Stimulated activated CD8-positive, alpha-beta memory T cell treated with anti-CD3 and anti-CD28 coated beads, Interleukin-15, amount 100 ng/mL, for 1 hour (primary cell): ENCODE results near the gene THRA.

Experiments
- DNase-seq: peaks from one replicate; pipeline ENCODE4 v3.0.0-alpha.2; 2020; ENCODE audit warnings: low read depth

THRA gene, protein sequence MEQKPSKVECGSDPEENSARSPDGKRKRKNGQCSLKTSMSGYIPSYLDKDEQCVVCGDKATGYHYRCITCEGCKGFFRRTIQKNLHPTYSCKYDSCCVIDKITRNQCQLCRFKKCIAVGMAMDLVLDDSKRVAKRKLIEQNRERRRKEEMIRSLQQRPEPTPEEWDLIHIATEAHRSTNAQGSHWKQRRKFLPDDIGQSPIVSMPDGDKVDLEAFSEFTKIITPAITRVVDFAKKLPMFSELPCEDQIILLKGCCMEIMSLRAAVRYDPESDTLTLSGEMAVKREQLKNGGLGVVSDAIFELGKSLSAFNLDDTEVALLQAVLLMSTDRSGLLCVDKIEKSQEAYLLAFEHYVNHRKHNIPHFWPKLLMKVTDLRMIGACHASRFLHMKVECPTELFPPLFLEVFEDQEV

DNA sequence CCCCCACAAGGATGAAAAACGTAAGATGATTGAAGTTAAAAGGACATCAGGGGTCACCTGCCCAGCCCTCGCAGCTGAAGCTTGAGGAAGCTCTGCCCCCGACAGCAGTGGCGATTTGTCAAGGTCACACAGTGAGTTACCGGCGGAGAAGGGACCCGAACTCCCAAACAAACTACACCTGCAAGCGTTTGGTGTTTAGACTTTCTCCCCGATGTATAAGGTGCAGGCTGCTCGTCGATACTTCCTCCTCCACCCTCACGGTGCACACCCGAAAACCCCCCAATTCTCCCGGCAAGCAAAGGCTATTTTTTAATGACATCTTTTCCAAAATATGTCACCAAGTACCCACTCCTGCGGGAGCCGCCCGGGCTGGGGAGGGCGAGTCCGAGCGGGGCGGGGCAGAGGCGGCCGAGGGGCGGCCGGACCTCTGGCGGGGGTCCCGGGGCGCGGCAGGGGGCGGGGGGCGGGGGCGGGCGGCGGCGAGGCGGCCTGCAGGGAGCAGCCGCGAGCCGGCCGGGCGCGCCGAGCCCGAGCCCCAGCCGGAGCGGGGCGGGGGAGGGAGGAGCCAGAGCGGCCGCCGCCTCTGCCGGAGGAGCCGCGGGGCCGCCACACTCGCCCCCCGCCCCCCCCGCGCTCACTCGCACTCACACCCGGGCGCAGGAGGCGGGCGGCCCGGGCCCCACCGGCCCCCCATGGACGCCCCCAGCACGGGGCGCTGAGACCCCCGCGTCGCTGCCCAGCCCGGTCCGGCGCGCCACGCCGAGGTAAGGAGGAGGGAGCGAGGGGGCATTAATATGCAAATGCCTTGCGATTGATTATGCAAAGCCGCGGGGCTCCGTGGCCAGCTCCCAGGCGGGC, at the start of gene THRA:
THRA (plus strand) TSS at position 637 of the 858 bp plus-strand sequence. CDS start 11,524 bp downstream, outside the sequence.
- no peak for DNase-seq

DNA sequence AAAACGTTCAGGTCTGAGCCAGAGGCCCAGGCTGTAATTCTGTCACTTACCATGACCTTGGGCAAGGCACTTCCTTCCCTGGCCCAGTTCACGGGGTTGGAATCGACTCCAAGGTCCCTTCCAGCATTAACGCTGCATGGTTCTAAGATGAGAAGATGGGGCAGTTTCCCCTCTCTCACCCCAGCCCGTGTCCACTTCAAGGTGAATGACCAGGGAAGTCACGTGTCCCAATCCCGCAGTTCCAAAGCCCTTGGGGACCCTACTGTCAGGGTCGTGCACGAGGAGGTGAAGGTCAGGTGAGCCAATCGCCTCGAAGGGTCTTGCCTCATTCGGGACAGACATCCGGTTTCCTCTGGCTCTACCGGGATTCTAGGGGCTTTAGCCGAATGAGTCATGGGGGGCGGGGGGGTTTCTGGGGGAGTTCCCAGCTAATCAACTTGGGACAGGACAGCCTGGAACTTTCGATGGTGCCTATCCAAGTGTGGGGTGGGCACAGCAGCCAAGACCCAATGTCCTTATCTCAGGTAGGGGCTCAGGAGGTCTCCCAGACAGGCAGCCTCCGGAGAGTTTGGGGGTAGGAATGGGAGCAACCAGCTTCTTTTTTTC, 48.3 kb upstream of the THRA start:
- DNase-seq = no peak

DNA sequence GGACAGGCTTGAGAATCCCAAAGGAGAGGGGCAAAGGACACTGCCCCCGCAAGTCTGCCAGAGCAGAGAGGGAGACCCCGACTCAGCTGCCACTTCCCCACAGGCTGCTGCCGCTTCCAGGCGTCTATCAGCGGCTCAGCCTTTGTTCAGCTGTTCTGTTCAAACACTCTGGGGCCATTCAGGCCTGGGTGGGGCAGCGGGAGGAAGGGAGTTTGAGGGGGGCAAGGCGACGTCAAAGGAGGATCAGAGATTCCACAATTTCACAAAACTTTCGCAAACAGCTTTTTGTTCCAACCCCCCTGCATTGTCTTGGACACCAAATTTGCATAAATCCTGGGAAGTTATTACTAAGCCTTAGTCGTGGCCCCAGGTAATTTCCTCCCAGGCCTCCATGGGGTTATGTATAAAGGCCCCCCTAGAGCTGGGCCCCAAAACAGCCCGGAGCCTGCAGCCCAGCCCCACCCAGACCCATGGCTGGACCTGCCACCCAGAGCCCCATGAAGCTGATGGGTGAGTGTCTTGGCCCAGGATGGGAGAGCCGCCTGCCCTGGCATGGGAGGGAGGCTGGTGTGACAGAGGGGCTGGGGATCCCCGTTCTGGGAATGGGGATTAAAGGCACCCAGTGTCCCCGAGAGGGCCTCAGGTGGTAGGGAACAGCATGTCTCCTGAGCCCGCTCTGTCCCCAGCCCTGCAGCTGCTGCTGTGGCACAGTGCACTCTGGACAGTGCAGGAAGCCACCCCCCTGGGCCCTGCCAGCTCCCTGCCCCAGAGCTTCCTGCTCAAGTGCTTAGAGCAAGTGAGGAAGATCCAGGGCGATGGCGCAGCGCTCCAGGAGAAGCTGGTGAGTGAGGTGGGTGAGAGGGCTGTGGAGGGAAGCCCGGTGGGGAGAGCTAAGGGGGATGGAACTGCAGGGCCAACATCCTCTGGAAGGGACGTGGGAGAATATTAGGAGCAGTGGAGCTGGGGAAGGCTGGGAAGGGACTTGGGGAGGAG, 47.5 kb upstream of the THRA start, which contains the start of gene CSF3:
CSF3 (plus strand) TSS at position 436 of the 993 bp plus-strand sequence; CDS start at position 471, 35 bp downstream.
- DNase-seq = no peak

DNA sequence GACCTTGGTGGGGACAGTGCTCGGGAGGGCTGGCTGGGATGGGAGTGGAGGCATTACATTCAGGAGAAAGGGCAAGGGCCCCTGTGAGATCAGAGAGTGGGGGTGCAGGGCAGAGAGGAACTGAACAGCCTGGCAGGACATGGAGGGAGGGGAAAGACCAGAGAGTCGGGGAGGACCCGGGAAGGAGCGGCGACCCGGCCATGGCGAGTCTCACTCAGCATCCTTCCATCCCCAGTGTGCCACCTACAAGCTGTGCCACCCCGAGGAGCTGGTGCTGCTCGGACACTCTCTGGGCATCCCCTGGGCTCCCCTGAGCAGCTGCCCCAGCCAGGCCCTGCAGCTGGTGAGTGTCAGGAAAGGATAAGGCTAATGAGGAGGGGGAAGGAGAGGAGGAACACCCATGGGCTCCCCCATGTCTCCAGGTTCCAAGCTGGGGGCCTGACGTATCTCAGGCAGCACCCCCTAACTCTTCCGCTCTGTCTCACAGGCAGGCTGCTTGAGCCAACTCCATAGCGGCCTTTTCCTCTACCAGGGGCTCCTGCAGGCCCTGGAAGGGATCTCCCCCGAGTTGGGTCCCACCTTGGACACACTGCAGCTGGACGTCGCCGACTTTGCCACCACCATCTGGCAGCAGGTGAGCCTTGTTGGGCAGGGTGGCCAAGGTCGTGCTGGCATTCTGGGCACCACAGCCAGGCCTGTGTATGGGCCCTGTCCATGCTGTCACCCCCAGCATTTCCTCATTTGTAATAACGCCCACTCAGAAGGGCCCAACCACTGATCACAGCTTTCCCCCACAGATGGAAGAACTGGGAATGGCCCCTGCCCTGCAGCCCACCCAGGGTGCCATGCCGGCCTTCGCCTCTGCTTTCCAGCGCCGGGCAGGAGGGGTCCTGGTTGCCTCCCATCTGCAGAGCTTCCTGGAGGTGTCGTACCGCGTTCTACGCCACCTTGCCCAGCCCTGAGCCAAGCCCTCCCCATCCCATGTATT, 46.5 kb upstream of the THRA start:
- no peak for DNase-seq

DNA sequence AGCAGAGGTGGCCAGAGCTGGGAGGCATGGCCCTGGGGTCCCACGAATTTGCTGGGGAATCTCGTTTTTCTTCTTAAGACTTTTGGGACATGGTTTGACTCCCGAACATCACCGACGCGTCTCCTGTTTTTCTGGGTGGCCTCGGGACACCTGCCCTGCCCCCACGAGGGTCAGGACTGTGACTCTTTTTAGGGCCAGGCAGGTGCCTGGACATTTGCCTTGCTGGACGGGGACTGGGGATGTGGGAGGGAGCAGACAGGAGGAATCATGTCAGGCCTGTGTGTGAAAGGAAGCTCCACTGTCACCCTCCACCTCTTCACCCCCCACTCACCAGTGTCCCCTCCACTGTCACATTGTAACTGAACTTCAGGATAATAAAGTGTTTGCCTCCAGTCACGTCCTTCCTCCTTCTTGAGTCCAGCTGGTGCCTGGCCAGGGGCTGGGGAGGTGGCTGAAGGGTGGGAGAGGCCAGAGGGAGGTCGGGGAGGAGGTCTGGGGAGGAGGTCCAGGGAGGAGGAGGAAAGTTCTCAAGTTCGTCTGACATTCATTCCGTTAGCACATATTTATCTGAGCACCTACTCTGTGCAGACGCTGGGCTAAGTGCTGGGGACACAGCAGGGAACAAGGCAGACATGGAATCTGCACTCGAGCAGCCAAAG, 45.2 kb upstream of the THRA start:
- DNase-seq = no peak

DNA sequence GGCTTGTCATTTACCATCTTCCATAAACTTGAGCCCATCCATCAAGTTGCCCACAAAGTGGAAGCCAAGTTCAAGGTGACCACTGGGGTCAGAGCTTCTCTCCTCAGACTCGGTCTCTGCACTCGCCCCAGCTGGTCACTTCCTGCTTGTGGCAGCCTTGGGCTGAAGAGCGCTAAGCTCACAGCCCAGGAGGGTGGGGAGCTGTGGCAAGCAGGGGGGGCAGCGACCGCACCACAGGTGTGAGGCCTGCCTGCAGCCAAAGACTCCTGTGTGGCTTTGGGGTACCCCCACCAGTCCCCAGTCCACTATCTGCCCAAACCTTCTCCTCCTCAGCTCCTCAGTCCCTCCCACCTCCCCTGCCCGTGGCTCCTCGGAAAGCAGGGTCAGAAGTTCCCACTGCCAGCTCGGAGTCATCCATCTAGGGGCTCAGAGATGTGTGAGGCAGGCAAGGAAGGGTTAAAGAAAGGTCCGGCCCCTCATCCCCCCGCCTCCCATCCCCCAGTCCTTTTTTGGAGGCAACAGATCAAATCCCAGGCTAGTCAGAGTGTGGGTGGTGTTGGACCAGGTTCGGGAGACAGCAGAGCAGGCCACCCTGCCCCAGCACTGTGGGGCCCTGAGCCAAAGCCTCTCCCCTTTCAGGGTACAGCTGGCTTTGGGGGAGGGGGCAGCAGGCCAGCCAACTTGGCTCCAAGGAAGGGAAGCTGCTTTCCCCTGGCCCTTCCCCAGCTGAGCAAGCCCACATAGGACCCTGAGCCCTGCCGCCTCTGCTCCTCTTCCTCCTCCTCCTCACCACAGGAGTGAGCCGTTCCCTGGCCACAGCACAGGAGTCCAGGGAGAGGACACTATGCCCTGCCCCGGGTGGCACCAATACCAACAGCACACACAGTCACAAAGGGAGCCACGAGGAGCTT, 44.3 kb upstream of the THRA start:
- no peak for DNase-seq

DNA sequence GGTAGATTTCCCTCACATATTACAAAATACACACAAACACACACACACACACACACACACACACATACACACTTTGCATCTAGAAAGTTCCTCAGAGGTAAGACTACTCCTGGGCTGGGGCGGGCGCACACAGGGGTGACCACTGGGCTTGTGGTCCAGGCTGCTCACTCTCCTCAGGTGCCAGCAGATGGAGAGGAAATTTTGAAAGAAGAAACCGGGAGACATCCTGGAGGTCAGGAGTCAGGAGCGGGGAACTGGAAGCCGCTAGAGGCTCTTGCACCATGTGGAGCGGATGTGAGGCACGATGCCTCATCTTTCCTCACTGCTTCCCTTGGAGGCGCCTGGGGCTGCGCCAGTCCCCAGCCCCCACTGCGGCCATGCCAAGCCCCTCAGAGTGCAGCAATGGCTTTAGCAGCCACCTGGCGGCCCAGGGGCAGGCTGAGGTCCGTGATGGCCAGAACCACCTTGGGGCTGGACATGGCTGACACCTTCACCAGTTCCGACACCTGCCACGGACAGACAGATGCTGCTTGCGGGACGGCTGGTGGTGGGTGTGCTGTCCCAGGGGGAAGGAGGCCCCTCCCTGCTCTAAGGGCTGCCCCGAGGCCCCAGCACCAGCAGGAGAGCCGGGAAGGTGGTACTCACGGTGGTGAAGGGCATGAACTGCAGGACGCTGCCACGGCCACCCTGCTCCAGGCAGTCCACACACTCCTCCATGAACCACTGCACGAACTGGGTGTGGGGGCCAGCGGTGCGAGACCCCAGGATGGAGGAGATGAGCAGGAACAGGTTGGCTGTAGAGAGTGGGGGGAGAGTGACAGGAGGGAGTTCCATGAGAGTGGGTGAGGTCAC, 43.4 kb upstream of the THRA start:
- DNase-seq = no peak

DNA sequence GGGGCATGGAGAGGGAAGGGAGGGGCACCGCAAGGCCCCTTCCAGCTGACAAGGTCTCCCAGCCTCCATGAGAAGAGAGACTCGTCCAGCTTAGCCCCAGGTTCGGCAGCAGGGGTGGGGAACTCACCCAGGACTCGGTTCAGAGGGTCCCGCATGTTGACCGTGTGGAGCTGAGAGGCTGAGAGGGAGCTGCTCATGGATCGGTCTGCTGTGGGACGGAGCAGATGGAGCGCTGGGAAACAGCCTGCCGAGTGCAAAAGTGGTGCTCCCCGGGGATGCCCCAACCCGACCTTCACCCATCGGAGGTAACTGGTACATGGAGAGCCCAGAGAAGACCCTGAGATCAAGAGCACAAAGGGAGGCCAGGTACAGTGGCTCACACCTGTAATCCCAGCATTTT, 42.6 kb upstream of the THRA start:
- DNase-seq = no peak

DNA sequence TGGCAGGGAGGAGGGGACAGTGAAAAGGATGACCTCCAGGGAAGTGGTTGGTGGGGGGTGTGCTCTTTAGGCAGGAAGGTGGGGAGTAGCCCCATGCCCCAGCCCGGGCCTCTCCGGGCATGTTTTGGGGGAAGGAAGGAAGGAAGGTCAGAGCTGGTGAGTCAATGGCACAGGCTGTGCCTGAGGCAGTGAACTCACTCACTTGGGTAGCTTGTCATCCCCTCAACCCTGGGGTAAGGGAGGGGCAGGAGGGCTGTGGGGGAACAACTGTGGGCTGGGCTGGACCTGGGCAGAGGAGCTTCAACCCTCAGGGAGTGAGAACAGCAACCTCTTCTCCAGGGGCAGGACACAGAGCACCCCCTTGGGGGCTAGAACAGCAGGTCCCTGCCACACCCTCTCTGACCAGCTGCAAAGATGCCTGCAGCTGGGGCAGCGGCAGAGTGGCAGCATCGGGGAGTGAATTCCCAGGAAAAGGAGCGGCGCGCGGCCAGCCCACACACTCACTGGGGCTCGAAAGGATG, 41.3 kb upstream of the THRA start:
- no peak for DNase-seq

DNA sequence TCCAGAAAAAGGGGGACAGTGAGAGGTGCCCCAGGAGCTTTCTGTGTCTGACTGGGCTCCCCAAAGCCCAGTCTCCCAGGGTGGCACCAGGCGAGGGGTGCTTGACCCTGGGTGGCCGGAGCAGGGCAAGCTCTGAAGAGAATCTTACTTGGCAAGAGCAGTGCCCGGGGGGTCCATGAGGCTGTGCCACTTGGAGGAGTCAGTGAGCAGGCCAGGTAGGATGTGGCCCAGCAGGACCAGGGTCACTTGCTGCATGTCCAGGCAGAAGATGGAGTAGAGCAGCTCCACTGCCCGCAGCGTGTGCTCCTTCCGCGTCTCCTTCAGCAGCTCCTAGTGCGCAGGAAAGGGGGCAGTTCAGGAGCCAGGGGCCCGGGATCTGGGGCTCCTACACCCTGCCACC, 40.3 kb upstream of the THRA start:
- no peak for DNase-seq

DNA sequence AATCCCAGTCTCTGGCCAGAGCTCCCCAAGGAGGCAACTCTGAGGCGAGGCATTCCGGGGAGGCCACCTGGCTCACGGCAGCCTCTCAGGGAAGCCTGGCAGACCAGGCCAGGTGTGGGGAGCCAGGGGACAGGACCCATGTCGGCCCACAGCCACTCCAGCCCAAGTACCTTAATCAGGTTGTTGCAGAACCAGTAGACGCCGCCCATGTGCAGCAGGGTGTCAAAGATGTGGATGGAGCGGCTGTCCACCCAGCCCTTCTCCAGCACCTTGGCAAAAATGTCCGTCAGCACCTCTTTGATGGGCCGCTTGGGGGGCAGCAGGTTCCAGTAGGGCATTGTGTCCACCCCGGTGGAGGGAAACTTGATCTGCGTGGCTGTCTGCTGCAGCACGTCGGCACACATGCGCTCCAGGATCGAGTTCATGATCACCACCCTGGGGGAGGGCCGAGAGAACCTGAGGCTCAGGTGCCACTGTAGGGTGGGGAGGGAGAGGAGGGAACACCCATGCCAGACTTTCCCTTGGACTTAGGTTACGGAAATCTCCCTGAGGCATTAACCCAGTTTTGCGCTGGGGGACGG, 39.7 kb upstream of the THRA start:
- no peak for DNase-seq

DNA sequence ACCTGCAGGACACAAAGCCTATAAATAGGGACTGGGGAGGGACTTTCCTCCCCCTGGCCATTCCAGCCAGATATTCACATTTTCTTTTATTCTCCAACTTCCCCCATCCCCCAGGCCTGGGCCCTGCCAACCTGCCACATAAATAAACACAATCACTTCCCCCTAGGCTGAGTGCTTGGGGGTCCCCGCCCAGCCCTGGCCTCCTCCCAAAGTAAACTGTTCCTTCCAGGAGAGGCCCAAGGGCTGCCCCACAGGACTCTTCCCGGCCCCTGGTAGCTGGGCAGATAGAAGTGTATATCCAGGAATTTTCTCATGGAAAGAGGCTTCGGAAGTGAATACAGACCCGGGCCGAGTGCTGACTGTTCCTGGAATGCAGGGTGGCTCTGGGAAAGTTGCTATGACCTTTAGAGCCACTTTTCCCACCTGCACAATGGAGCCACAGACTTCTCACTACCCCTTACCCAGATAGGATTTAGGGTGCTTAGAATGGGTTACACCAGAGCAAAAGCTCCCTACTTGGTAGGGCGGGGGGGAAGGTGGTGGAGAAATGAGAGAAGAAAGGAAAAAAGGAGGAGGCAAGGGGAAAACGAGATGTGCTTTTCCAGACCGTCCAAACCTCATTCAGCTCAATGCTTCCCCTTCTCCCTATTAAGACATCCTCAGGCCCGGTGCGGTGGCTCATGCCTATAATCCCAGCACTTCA, 39.0 kb upstream of the THRA start:
- DNase-seq = no peak

DNA sequence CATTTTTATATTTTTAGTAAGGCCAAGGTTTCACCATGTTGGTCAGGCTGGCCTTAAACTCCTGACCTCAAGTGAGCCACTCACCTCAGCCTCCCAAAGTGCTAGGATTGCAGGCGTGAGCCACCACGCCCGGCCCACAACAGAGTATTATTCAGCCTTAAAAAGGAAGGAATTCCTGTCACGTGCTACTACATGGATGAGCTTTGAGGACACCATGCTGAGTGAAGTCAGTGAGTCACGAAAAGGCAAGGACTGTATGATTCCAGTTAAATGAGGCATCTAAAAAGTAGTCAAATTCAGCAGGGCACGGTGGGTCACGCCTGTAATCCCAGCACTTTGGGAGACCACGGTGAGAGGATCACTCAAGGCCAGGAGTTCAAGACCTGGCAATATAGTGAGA, 37.9 kb upstream of the THRA start:
- DNase-seq = no peak

DNA sequence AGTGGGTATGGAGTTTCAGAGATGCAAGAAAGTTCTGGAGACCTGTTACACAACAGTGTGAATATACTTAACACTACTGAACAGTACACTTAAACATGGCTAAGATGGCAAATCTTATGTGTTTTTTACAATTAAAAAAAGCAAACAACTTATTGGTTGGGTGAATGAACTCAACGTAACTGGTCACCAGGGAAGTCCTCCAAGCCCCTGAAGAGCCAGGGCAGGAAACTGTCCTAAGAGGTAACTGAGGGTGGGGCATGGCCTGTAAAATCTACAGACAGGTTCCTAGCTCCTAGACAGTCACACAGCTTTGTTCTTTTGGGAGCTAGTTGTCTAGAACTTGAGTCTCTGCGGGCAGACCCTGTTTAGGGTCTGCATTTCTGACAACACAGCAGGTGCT, 37.2 kb upstream of the THRA start:
- no peak for DNase-seq

DNA sequence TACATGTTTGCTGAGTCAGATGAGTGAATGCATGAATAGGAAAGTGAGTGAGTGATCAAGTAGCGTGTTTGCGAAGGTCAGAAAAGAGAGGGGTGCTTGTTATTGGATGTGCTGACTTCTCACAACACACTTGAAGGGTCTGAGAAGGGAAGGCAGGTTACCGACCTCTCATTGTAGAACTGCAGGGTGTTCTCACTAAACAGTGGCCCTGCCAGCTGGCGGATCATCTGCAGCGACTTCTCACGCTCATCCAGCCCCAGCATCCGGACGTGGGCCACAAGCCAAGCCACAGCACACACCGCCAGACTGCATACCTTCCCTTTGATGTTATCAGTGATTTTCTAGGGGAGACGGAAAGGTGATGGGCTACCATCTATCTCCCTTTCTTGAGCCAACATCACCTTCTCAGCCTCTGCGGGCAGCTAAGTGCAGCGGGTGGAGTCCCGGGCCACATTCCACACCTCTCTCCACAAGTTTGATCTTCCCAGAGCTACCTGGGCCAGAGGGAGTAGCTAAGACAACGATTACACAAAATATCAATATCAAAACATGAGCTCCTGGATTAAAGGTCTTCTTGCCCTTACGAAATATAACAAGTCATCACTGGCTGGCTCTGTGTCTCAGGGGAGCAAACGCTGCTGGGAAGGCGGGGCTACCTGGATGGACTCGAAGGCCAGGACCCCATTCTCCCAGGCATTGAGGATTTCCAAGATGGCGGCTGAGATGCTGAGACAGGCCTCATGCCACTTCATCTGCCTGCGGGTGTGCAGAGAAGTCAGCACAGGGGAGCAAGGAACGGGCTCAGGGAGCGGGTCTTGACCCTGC, 36.6 kb upstream of the THRA start:
- DNase-seq = no peak
